SK-N-SH (cell line): ENCODE measurements around the gene UVRAG. TPM values are rescaled to one million over a fixed set of nuclear protein-coding genes. Genes with fewer than 3 reads are reported as not detected.

ENCODE experiments used
- CTCF ChIA-PET: fragments of 300-600, 350-600 bp; formaldehyde crosslinking; extraction: SDS; loops from one replicate; lab custom pipeline; 2021; lab: Yijun Ruan, JAX
- POLR2A ChIA-PET: fragments of 350-600 bp; sonication (Branson Sonifier 250); formaldehyde crosslinking; extraction: SDS; loops from one replicate; lab custom pipeline; 2020; ENCODE audit warnings: antibody characterized with exemption, inconsistent platforms; lab: Yijun Ruan, JAX
- DNase-seq: peaks from one replicate; pipeline ENCODE4 v3.0.0; 2012
- H2AFZ ChIP-seq: fragments of 200-600 bp; sonication (generic); 2 replicates; pipeline ENCODE4 v1.8.1; 2016; ENCODE audit warnings: antibody characterized with exemption, mild to moderate bottlenecking, low read depth
- H3F3A ChIP-seq: fragments of 200-600 bp; sonication (generic); replicated peaks from 2 replicates; pipeline ENCODE3; 2016; ENCODE audit warnings: antibody characterized with exemption, mild to moderate bottlenecking; ENCODE audit not compliant: insufficient read depth
- H3K27ac ChIP-seq, 2 experiments: fragments of 200-500 bp in 1 of 2; fragments of 200-600 bp in 1 of 2; sonication (Bioruptor generic) in 1 of 2; sonication (generic), shearing (Covaris generic) in 1 of 2; 2 replicates each; pipeline versions ENCODE4 v1.5.1 to v1.6.1; 2014 to 2016; ENCODE audit warnings: low read depth in 2 of 2, inconsistent platforms in 1 of 2, low read length in 1 of 2, mild to moderate bottlenecking in 1 of 2, mixed read lengths in 1 of 2
- H3K27me3 ChIP-seq: fragments of 200-600 bp; sonication (generic), shearing (Covaris generic); 2 replicates; pipeline ENCODE4 v1.6.1; 2016; ENCODE audit warnings: mixed run types; ENCODE audit not compliant: insufficient read depth
- H3K36me3 ChIP-seq, 2 experiments: fragments of 200-500 bp in 1 of 2; fragments of 200-600 bp in 1 of 2; sonication (Bioruptor generic) in 1 of 2; sonication (generic) in 1 of 2; replicated peaks in 1 of 2; 2 replicates each; pipeline versions ENCODE3 to v1.5.1; 2014 to 2016; ENCODE audit warnings: low read length in 1 of 2, mild to moderate bottlenecking in 1 of 2; ENCODE audit not compliant: insufficient read depth in 2 of 2, control insufficient read depth in 1 of 2
- H3K4me1 ChIP-seq, 2 experiments: fragments of 200-500 bp in 1 of 2; fragments of 200-600 bp in 1 of 2; sonication (Bioruptor generic) in 1 of 2; sonication (generic), shearing (Covaris generic) in 1 of 2; 2 replicates each; pipeline versions ENCODE4 v1.5.1 to v1.6.1; 2014 to 2016; ENCODE audit warnings: low read depth in 1 of 2, low read length in 1 of 2, mixed run types in 1 of 2; ENCODE audit not compliant: insufficient read depth in 2 of 2, control insufficient read depth in 1 of 2
- H3K4me2 ChIP-seq: fragments of 200-600 bp; sonication (generic), shearing (Covaris generic); 2 replicates; pipeline ENCODE4 v1.6.1; 2017; ENCODE audit warnings: mixed run types
- H3K4me3 ChIP-seq, 2 experiments: fragments of 200-500 bp in 1 of 2; fragments of 200-600 bp in 1 of 2; sonication (Bioruptor generic) in 1 of 2; sonication (generic), shearing (Covaris generic) in 1 of 2; 2 replicates each; pipeline versions ENCODE4 v1.5.1 to v1.8.1; 2014 to 2016; ENCODE audit warnings: low read depth in 2 of 2, inconsistent platforms in 1 of 2, low read length in 1 of 2, mild to moderate bottlenecking in 1 of 2, mixed read lengths in 1 of 2, moderate library complexity in 1 of 2
- H3K79me2 ChIP-seq: fragments of 200-600 bp; sonication (generic); 2 replicates; pipeline ENCODE4 v1.8.1; 2017; ENCODE audit warnings: mild to moderate bottlenecking; ENCODE audit not compliant: insufficient read depth
- H3K9ac ChIP-seq: fragments of 200-600 bp; sonication (generic); 2 replicates; pipeline ENCODE4 v1.6.1; 2017; ENCODE audit warnings: mixed run types
- H3K9me2 ChIP-seq: fragments of 200-600 bp; sonication (generic); 2 replicates; pipeline ENCODE4 v1.6.1; 2017; ENCODE audit warnings: mixed run types
- H3K9me3 ChIP-seq: fragments of 200-600 bp; sonication (generic); 2 replicates; pipeline ENCODE4 v1.6.1; 2017; ENCODE audit warnings: mixed run types, mild to moderate bottlenecking, moderate library complexity
- H4K20me1 ChIP-seq: fragments of 200-600 bp; sonication (generic); 2 replicates; pipeline ENCODE4 v1.6.1; 2017; ENCODE audit warnings: mild to moderate bottlenecking, mixed run types; ENCODE audit not compliant: insufficient read depth
- CHD2 ChIP-seq: fragments of 150-350 bp; IDR thresholded peaks from 2 replicates; pipeline ENCODE4 v1.6.1; 2018; ENCODE audit warnings: low read length; ENCODE audit not compliant: partially characterized antibody
- ELF1 ChIP-seq: IDR thresholded peaks from 2 replicates; pipeline ENCODE4 v1.4.0; 2012
- EP300 ChIP-seq, 2 experiments: IDR thresholded peaks; 2 replicates each; pipeline versions ENCODE4 v1.4.0 to v1.6.1; 2012; ENCODE audit warnings: borderline replicate concordance in 1 of 2, low read depth in 1 of 2, low read length in 1 of 2
- EZH2phosphoT487 ChIP-seq: fragments of 200-600 bp; sonication (generic); IDR thresholded peaks from 2 replicates; pipeline ENCODE4 v1.6.1; 2017; ENCODE audit warnings: low read depth, mixed run types, mild to moderate bottlenecking, antibody characterized with exemption, moderate library complexity, borderline replicate concordance
- FOXM1 ChIP-seq: IDR thresholded peaks from 2 replicates; pipeline ENCODE4 v1.4.0; 2012; ENCODE audit warnings: low read depth, mild to moderate bottlenecking
- GABPA ChIP-seq: IDR thresholded peaks from 2 replicates; pipeline ENCODE4 v1.4.0; 2012; ENCODE audit warnings: low read depth, mild to moderate bottlenecking
- GATA2 ChIP-seq: sonication (generic); formaldehyde crosslinking; IDR thresholded peaks from 2 replicates; pipeline ENCODE4 v1.5.0; 2020; ENCODE audit warnings: mild to moderate bottlenecking, missing genetic modification reagents
- MEF2A ChIP-seq: IDR thresholded peaks from 2 replicates; pipeline ENCODE4 v1.4.0; 2012; ENCODE audit warnings: low read depth, borderline replicate concordance
- MXI1 ChIP-seq: IDR thresholded peaks from 2 replicates; pipeline ENCODE4 v1.6.1; 2012; ENCODE audit warnings: mild to moderate bottlenecking, low read depth, low read length, improper control_type of control experiment
- NFIC ChIP-seq: IDR thresholded peaks from 2 replicates; pipeline ENCODE4 v1.4.0; 2012; ENCODE audit warnings: borderline replicate concordance
- RFX5 ChIP-seq: IDR thresholded peaks from 2 replicates; pipeline ENCODE4 v1.6.1; 2012; ENCODE audit warnings: mild to moderate bottlenecking, improper control_type of control experiment, low read length
- RXRA ChIP-seq: IDR thresholded peaks from 2 replicates; pipeline ENCODE4 v1.4.0; 2012; ENCODE audit warnings: low read depth, mild to moderate bottlenecking, borderline replicate concordance
- SIN3A ChIP-seq: IDR thresholded peaks from 2 replicates; pipeline ENCODE4 v1.6.1; 2012; ENCODE audit warnings: low read depth, mild to moderate bottlenecking, low read length, moderate library complexity, borderline replicate concordance
- TAF1 ChIP-seq: IDR thresholded peaks from 2 replicates; pipeline ENCODE4 v1.6.1; 2012; ENCODE audit warnings: low read depth, mild to moderate bottlenecking, low read length, moderate library complexity, borderline replicate concordance
- WGBS: methylation state at CpG from one replicate; pipeline ENCODE4 v1.1.6; 2017; ENCODE audit warnings: low lambda C conversion rate; 5-methylcytosine and 5-hydroxymethylcytosine counted together
- polyA plus RNA-seq, 3 experiments: library from polyadenylated mRNA; depleted of rRNA; stranded (reverse); fragments of >200 nt; gene quantifications; 2 replicates each; pipeline ENCODE4 v1.2.3, GENCODE V29; 2012
- TF ChIP-seq, protein P1 (sequence below): fragments of 200-600 bp; sonication (generic); IDR thresholded peaks from 2 replicates; pipeline ENCODE4 v1.6.1; 2017; ENCODE audit warnings: antibody characterized with exemption, mild to moderate bottlenecking, moderate library complexity
- TF ChIP-seq, protein P2 (sequence below): IDR thresholded peaks from 2 replicates; pipeline ENCODE4 v1.6.1; 2012; ENCODE audit warnings: mild to moderate bottlenecking, low read depth, low read length, moderate library complexity
- TF ChIP-seq, protein P3 (sequence below): fragments of 150-350 bp; IDR thresholded peaks from 2 replicates; pipeline ENCODE4 v1.6.1; 2016; ENCODE audit warnings: mild to moderate bottlenecking, low read depth, low read length
- TF ChIP-seq, protein P4 (sequence below): IDR thresholded peaks from 2 replicates; pipeline ENCODE4 v1.4.0; 2012; ENCODE audit warnings: low read depth
- TF ChIP-seq, protein P5 (sequence below): IDR thresholded peaks from 2 replicates; pipeline ENCODE4; 2012

Gene UVRAG
- polyA plus RNA-seq, 1 of the 3 experiments (the other 2 are of a cell fraction), result 5.8 TPM

DNA sequence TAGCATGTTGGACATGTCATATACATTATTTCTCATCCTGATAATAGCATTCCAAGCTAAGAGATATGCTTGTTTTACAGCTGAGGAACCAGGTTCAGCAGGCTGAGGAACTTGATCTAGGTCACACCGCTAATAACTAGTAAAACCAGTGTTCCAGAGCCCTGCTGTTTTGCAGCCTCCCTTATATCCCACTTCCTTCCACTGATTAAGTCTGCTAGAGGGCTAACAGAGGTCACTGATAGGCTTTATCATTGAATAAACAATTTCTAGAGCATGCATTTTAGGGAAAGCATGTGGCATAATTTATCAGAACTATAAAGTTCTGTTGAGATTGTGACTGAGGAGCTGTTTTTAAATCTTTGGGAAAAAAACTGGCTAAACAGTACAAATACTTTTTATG lies 54.0 kb downstream of the UVRAG start:
- no peak overlapping the region for H3K4me3 ChIP-seq
- H3K79me2 ChIP-seq, result no peaks in the 10 kb centered on the region
- H3K4me2 ChIP-seq, result no peak overlapping the region
- no peaks in the 10 kb centered on the region for H3K9me3 ChIP-seq
- peak; percentile 41 for DNase-seq
- TF ChIP-seq MEF2A, result no peak
- no peak for TF ChIP-seq SIN3A
- TF ChIP-seq EP300 (IDR thresholded peaks at IDR 0.05; ENCODE audit: borderline replicate concordance in 1 of 2, low read depth in 1 of 2, low read length in 1 of 2), result no peak
- TF ChIP-seq, protein P1, sequence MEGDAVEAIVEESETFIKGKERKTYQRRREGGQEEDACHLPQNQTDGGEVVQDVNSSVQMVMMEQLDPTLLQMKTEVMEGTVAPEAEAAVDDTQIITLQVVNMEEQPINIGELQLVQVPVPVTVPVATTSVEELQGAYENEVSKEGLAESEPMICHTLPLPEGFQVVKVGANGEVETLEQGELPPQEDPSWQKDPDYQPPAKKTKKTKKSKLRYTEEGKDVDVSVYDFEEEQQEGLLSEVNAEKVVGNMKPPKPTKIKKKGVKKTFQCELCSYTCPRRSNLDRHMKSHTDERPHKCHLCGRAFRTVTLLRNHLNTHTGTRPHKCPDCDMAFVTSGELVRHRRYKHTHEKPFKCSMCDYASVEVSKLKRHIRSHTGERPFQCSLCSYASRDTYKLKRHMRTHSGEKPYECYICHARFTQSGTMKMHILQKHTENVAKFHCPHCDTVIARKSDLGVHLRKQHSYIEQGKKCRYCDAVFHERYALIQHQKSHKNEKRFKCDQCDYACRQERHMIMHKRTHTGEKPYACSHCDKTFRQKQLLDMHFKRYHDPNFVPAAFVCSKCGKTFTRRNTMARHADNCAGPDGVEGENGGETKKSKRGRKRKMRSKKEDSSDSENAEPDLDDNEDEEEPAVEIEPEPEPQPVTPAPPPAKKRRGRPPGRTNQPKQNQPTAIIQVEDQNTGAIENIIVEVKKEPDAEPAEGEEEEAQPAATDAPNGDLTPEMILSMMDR, result no peak
- TF ChIP-seq NFIC, result no peak
- TF ChIP-seq CHD2, result no peak
- TF ChIP-seq RXRA, result no peak
- no peak for TF ChIP-seq GABPA
- no peaks in the 10 kb centered on the region for H3K27me3 ChIP-seq
- ChIA-PET POLR2A (no interaction called here), CTCF (interaction anchor here (1.0 to 7.9 kb wide), 23 partner anchors 10 to 339 kb away, joined by 3 to 115 read pairs (median 6); partner anchors contain the start of gene DGAT2)
- peaks cover 7% of the 10 kb centered on the region; the same call in 1 of the 2 replicates for H4K20me1 ChIP-seq
- WGBS, result 82% methylated on average over 1 of the region's 1 CpG
- H3F3A ChIP-seq, result no peaks in the 10 kb centered on the region
- H3K9me2 ChIP-seq, result no peaks in the 10 kb centered on the region
- peaks cover 0 to 3% of the 10 kb centered on the region in 2 experiments; a peak in 2 of 4 replicates for H3K4me1 ChIP-seq
- no peaks in the 10 kb centered on the region for H3K36me3 ChIP-seq
- H2AFZ ChIP-seq, result no peak overlapping the region
- H3K9ac ChIP-seq, result no peak overlapping the region
- no peak overlapping the region; a peak in 1 of 4 replicates for H3K27ac ChIP-seq

DNA sequence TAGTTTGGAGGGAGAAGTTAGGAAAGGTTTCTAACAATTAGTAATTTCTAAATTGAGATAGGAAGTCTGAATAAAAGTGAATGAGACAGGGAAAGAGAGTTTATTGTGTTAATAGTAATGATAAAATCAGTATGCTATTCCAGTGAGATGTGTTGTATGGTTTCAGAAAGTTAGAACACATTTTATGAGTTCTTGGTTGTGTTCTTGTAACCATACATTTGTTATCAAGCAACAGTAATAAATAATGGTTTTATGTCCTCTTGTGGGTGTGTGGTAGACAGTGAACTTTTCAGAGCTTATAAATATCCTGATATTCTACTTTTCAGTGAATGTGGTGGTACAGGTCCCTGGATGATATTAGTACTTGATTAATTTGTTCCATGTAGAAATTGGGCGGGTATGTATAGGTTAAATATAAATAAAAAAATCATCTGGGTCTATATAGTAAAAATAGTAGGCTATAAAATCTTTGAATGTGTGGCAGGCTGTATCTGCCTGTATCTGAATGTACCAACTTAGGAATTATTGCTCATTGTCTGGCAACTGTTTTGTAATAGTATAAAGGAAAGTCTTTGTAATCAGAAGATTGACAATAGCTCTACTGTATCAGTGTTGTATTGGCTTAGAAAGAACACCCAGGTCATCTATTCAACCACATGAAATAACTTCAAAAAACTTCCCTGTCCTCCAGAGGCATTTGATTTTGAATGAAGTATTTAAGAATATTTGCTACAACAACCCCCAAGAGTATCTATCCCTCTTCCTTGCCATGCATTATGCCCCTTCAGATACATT lies 54.8 kb downstream of the UVRAG start:
- H3K9me3 ChIP-seq, result no peaks in the 10 kb centered on the region
- CTCF ChIA-PET, result interaction anchor here (1.7 to 7.9 kb wide), 5 partner anchors 10 to 69 kb away, joined by 5 to 115 read pairs (median 19); no protein-coding TSS in a partner anchor
- no peaks in the 10 kb centered on the region for H3F3A ChIP-seq
- DNase-seq, result no peak
- no peak overlapping the region for H3K9ac ChIP-seq
- 95% methylated on average over 1 of the region's 1 CpG for WGBS
- H3K27me3 ChIP-seq, result no peaks in the 10 kb centered on the region
- H3K27ac ChIP-seq, result peak overlapping the region in 1 of 2 experiments; percentile 17; a peak in 1 of 4 replicates
- H4K20me1 ChIP-seq, result peaks cover 7% of the 10 kb centered on the region; the same call in 1 of the 2 replicates
- no peak overlapping the region for H2AFZ ChIP-seq
- H3K9me2 ChIP-seq, result no peaks in the 10 kb centered on the region
- H3K79me2 ChIP-seq, result no peaks in the 10 kb centered on the region
- H3K4me2 ChIP-seq, result no peak overlapping the region
- peaks cover 0 to 3% of the 10 kb centered on the region in 2 experiments; a peak in 2 of 4 replicates for H3K4me1 ChIP-seq
- TF ChIP-seq FOXM1 (no peak), TAF1 (no peak), ELF1 (no peak), MXI1 (no peak), EZH2phosphoT487 (no peak), GATA2 (CRISPR knock-in tag) (no peak), RFX5 (no peak), SIN3A (no peak), GABPA (no peak)
- TF ChIP-seq, protein P2, sequence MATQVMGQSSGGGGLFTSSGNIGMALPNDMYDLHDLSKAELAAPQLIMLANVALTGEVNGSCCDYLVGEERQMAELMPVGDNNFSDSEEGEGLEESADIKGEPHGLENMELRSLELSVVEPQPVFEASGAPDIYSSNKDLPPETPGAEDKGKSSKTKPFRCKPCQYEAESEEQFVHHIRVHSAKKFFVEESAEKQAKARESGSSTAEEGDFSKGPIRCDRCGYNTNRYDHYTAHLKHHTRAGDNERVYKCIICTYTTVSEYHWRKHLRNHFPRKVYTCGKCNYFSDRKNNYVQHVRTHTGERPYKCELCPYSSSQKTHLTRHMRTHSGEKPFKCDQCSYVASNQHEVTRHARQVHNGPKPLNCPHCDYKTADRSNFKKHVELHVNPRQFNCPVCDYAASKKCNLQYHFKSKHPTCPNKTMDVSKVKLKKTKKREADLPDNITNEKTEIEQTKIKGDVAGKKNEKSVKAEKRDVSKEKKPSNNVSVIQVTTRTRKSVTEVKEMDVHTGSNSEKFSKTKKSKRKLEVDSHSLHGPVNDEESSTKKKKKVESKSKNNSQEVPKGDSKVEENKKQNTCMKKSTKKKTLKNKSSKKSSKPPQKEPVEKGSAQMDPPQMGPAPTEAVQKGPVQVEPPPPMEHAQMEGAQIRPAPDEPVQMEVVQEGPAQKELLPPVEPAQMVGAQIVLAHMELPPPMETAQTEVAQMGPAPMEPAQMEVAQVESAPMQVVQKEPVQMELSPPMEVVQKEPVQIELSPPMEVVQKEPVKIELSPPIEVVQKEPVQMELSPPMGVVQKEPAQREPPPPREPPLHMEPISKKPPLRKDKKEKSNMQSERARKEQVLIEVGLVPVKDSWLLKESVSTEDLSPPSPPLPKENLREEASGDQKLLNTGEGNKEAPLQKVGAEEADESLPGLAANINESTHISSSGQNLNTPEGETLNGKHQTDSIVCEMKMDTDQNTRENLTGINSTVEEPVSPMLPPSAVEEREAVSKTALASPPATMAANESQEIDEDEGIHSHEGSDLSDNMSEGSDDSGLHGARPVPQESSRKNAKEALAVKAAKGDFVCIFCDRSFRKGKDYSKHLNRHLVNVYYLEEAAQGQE, result no peak
- TF ChIP-seq, protein P3, sequence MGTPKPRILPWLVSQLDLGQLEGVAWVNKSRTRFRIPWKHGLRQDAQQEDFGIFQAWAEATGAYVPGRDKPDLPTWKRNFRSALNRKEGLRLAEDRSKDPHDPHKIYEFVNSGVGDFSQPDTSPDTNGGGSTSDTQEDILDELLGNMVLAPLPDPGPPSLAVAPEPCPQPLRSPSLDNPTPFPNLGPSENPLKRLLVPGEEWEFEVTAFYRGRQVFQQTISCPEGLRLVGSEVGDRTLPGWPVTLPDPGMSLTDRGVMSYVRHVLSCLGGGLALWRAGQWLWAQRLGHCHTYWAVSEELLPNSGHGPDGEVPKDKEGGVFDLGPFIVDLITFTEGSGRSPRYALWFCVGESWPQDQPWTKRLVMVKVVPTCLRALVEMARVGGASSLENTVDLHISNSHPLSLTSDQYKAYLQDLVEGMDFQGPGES, result no peak
- TF ChIP-seq, protein P4, sequence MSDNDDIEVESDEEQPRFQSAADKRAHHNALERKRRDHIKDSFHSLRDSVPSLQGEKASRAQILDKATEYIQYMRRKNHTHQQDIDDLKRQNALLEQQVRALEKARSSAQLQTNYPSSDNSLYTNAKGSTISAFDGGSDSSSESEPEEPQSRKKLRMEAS, result no peak
- TF ChIP-seq, protein P5, sequence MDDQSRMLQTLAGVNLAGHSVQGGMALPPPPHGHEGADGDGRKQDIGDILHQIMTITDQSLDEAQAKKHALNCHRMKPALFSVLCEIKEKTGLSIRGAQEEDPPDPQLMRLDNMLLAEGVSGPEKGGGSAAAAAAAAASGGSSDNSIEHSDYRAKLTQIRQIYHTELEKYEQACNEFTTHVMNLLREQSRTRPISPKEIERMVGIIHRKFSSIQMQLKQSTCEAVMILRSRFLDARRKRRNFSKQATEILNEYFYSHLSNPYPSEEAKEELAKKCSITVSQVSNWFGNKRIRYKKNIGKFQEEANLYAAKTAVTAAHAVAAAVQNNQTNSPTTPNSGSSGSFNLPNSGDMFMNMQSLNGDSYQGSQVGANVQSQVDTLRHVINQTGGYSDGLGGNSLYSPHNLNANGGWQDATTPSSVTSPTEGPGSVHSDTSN, result no peak
- TF ChIP-seq, all 33 proteins: peak for 0
- Histone ChIP-seq H3K36me3 (no peaks in the 10 kb centered on the region), H3K4me3 (no peak overlapping the region)
- POLR2A ChIA-PET, result no interaction called here
